Parathyroid adenoma (tissue), 2 donors: ENCODE data around the gene EBP.

ENCODE experiments used
- H2AFZ ChIP-seq: fragments of 300-600 bp; sonication (generic); one replicate; pipeline ENCODE4 v1.7.0; 2017; ENCODE audit warnings: antibody characterized with exemption, mild to moderate bottlenecking
- H3K27ac ChIP-seq: fragments of 300-600 bp; sonication (generic); one replicate; pipeline ENCODE4 v1.7.0; 2017
- H3K27me3 ChIP-seq: fragments of 300-600 bp; sonication (generic); one replicate; pipeline ENCODE4 v1.7.0; 2017; ENCODE audit warnings: low read length; ENCODE audit not compliant: control insufficient read depth, insufficient read depth
- H3K36me3 ChIP-seq: fragments of 300-600 bp; sonication (generic); one replicate; pipeline ENCODE4 v1.7.0; 2017; ENCODE audit warnings: low read length; ENCODE audit not compliant: control insufficient read depth, insufficient read depth
- H3K4me1 ChIP-seq: fragments of 300-600 bp; sonication (generic); one replicate; pipeline ENCODE4 v1.7.0; 2017; ENCODE audit warnings: control low read depth
- H3K4me2 ChIP-seq: fragments of 300-600 bp; sonication (generic); one replicate; pipeline ENCODE4 v1.7.0; 2017; ENCODE audit warnings: low read length
- H3K4me3 ChIP-seq: fragments of 300-600 bp; sonication (generic); one replicate; pipeline ENCODE4 v1.7.0; 2017; ENCODE audit warnings: low read depth, low read length
- H3K79me2 ChIP-seq: fragments of 300-600 bp; sonication (generic); one replicate; pipeline ENCODE4 v1.7.0; 2017; ENCODE audit warnings: control low read depth
- H3K9ac ChIP-seq: fragments of 300-600 bp; sonication (generic); one replicate; pipeline ENCODE4 v1.7.0; 2017; ENCODE audit warnings: mild to moderate bottlenecking
- H3K9me3 ChIP-seq: fragments of 300-600 bp; sonication (generic); one replicate; pipeline ENCODE4 v1.7.0; 2017; ENCODE audit warnings: low read length; ENCODE audit not compliant: control insufficient read depth
- TF ChIP-seq, protein P1 (sequence below): fragments of 300-600 bp; sonication (generic); IDR thresholded peaks from one replicate; pipeline ENCODE4 v1.7.0; 2017; ENCODE audit warnings: antibody characterized with exemption, mild to moderate bottlenecking
- donor health status: primary hyperparathyroidism.

EBP gene

DNA sequence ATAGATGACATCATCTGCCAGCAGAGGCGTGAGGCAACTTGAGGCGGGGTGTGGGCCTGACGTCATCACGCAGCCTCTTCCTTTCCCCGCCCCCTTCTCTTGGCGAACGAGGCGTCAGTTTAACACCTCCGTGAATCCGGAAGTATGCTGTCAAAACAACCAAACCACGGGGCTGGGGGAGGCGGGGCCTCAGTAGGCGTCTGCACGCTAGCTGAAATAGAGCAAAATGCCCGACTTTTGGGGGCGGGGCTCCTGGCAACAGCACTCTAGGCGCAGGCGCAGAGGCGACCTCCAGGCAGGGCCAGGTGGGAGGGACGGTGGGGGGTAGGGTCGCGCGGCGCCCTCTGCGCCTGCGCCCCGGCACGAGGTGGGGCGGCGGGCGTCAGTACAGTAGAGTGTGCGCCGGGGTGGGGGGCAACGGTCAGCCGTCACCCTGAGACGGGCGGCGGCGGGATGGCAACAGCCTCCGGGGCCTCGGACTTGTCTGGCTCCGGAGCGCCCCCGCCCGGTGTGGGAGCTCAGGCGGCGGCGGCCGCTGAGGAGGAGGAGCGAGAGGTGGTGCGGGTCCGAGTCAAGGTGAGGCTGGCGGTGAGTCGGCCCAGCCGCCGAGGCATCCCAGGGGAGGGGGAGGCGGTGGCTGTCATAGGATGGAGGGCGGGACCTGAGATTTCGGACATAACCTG lies 17.9 kb downstream of the EBP start, which contains the start of gene TBC1D25:
TSS of gene TBC1D25 (plus strand) at position 370 of the 683 bp plus-strand sequence. CDS start at position 454, 84 bp downstream.
- Histone ChIP-seq H3K9ac (peak within 1 kb of the TSS; percentile 11), H2AFZ (peak within 1 kb of the TSS; percentile 83), H3K79me2 (no peaks in the 10 kb centered on the region), H3K4me3 (peak within 1 kb of the TSS; percentile 79), H3K4me1 (peaks cover 4% of the 10 kb centered on the region), H3K36me3 (no peaks in the 10 kb centered on the region), H3K27me3 (no peaks in the 10 kb centered on the region), H3K9me3 (no peaks in the 10 kb centered on the region), H3K27ac (peak within 1 kb of the TSS; percentile 87), H3K4me2 (peak within 1 kb of the TSS; percentile 67)
- TF ChIP-seq, protein P1, sequence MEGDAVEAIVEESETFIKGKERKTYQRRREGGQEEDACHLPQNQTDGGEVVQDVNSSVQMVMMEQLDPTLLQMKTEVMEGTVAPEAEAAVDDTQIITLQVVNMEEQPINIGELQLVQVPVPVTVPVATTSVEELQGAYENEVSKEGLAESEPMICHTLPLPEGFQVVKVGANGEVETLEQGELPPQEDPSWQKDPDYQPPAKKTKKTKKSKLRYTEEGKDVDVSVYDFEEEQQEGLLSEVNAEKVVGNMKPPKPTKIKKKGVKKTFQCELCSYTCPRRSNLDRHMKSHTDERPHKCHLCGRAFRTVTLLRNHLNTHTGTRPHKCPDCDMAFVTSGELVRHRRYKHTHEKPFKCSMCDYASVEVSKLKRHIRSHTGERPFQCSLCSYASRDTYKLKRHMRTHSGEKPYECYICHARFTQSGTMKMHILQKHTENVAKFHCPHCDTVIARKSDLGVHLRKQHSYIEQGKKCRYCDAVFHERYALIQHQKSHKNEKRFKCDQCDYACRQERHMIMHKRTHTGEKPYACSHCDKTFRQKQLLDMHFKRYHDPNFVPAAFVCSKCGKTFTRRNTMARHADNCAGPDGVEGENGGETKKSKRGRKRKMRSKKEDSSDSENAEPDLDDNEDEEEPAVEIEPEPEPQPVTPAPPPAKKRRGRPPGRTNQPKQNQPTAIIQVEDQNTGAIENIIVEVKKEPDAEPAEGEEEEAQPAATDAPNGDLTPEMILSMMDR, result peak; percentile 43

DNA sequence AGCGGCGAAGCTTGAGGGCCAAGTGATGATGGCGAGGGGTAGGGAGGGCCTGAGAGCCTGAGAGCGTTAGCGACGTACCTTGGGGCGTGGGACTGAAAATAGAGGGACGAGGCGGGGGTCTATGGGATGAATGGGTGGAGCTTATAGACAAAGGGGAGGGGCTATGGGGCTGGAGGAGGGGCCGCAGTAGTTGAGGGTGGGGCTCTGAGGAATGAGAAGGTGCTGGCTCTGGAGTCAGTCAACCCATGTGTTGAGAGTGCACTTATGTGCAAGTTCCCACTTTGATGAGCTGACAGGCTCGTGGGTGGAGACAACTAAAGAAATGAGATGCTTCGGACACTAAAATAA lies 18.4 kb downstream of the EBP start:
- TF ChIP-seq, protein P1, result no peak
- peak overlapping the region; percentile 79 for H3K4me3 ChIP-seq

DNA sequence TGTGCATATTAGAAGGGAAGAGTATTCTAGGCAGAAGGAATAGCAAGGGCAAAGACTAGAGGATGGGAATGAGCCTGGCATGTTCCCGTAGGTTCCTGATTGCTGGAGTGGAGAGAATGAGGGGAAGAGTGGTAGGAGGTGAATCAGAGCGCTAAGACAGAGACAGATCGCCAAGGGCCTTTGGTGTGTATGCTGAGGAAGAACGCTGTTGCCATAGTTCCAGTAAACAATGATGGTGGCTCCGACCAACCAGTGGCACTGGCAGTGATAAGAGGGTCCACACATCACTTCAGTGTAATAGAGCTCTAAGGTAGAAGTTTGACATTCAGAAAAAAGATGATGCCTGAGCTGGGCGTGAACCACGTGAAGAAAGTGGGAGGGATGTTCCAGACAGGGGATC lies 18.9 kb downstream of the EBP start:
- H3K27ac ChIP-seq, result peak overlapping the region; percentile 87
- H2AFZ ChIP-seq, result no peak overlapping the region
- H3K9ac ChIP-seq, result no peak overlapping the region
- peak overlapping the region; percentile 79 for H3K4me3 ChIP-seq
- H3K79me2 ChIP-seq, result no peaks in the 10 kb centered on the region
- TF ChIP-seq, protein P1, result no peak
- no peaks in the 10 kb centered on the region for H3K36me3 ChIP-seq
- peak overlapping the region; percentile 67 for H3K4me2 ChIP-seq
- H3K27me3 ChIP-seq, result no peaks in the 10 kb centered on the region
- H3K9me3 ChIP-seq, result no peaks in the 10 kb centered on the region
- H3K4me1 ChIP-seq, result peaks cover 4% of the 10 kb centered on the region

More for the DNA sequence above, 18.4 kb downstream of the EBP start:
- Histone ChIP-seq H3K4me2 (peak overlapping the region; percentile 67), H3K27ac (peak overlapping the region; percentile 87), H2AFZ (peak overlapping the region; percentile 83), H3K9ac (peak overlapping the region; percentile 11), H3K9me3 (no peaks in the 10 kb centered on the region), H3K79me2 (no peaks in the 10 kb centered on the region), H3K27me3 (no peaks in the 10 kb centered on the region), H3K4me1 (peaks cover 4% of the 10 kb centered on the region), H3K36me3 (no peaks in the 10 kb centered on the region)

DNA sequence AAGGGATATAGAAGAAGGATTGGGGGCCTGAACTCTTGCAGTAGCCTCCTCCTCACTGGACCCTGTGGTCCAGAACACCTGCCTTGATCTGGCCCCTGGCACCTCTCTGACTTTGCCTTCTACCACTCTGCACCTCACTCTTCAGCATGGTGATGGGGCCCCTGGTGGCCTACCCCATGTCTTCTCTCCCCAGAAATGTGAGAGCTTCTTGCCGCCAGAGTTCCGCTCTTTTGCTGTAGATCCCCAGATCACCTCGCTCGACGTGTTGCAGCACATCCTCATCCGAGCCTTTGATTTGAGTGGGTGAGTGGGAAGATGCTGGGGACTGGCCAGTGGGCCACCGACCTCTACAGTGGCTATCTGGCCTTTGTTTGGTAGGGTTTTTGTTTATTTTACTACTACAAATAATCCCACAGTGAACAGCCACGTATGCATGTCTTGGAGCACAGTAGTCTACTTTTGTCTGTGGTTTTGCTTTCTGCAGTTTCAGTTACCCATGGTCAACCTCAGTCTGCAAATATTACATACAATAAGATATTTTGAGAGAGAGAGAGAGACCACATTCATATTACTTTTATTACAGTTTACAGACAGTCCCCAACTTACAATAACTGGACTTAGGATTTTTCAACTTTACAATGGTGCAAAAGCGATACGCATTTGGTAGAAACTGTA lies 19.7 kb downstream of the EBP start:
- Histone ChIP-seq H3K27me3 (no peaks in the 10 kb centered on the region), H3K4me2 (no peak overlapping the region), H3K79me2 (no peaks in the 10 kb centered on the region), H3K9me3 (no peaks in the 10 kb centered on the region), H2AFZ (no peak overlapping the region), H3K9ac (no peak overlapping the region), H3K4me1 (peaks cover 4% of the 10 kb centered on the region), H3K27ac (no peak overlapping the region), H3K36me3 (no peaks in the 10 kb centered on the region), H3K4me3 (no peak overlapping the region)
- TF ChIP-seq, protein P1, result no peak
